ENCODE measurements around the gene SLC16A8. TPM values are rescaled to one million over a fixed set of nuclear protein-coding genes. Genes with fewer than 3 reads are reported as not detected.

SLC16A8 gene
- total and polyA plus RNA-seq, 2 experiments from 2014 or later = 0.52 to 0.66 TPM

DNA sequence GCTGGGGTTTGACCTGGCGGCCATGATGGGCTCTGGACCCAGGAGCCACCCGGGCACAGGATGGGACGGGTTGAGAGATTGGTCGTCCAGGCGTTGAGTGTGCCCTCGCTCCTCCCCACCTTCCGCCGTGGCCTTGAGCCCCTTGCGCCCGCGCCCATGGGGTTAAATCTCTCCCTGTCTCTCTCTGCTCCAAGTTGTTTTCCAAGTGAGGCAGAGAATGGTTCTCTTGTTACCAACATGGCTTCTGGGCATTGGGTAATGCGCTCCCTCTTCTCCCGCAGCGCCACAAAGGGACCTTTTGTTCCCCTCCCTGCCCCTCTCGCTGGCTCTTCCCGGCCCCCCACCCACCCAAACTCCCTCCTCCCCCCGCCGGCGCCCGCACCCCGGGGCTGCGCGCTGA, 45.6 kb downstream of the SLC16A8 start:
- Histone ChIP-seq H3K4me3 (no peak overlapping the region), H3K27me3 (ENCODE audit: insufficient read depth) (no peaks in the 10 kb centered on the region), H4K20me1 (replicated peaks; ENCODE audit: insufficient read depth) (no peaks in the 10 kb centered on the region), H3K27ac (ENCODE audit: low read depth) (no peak overlapping the region), H3K79me2 (replicated peaks; ENCODE audit: insufficient read depth) (no peaks in the 10 kb centered on the region), H3K4me1 (ENCODE audit: insufficient read depth) (peaks cover 15% of the 10 kb centered on the region; the same call in 1 of the 2 replicates), H2AFZ (no peak overlapping the region), H3K36me3 (ENCODE audit: insufficient read depth) (no peaks in the 10 kb centered on the region), H3F3A (replicated peaks; ENCODE audit: low read depth) (0 out of 2 replicates have a peak, but pooled peaks cover 3% of the 10 kb centered on the region), H3K4me2 (no peak overlapping the region), H3K9me2 (ENCODE audit: insufficient read depth) (no peaks in the 10 kb centered on the region)
- Mint-ChIP-seq H3K27ac (no peak overlapping the region), H3K9me3 (no peaks in the 10 kb centered on the region; the same call in 2 of the 3 replicates), H3K36me3 (ENCODE audit: low read depth) (no peaks in the 10 kb centered on the region; the same call in 2 of the 3 replicates), H3K4me3 (no peak overlapping the region), H3K4me1 (peaks cover 19% of the 10 kb centered on the region), H3K27me3 (ENCODE audit: insufficient read depth, low read depth, poor library complexity) (peaks cover 20% of the 10 kb centered on the region)
- no peak for TF ChIP-seq EZH2phosphoT487 (IDR thresholded peaks at IDR 0.05; ENCODE audit: unreplicated experiment)
- TF ChIP-seq, protein P1, sequence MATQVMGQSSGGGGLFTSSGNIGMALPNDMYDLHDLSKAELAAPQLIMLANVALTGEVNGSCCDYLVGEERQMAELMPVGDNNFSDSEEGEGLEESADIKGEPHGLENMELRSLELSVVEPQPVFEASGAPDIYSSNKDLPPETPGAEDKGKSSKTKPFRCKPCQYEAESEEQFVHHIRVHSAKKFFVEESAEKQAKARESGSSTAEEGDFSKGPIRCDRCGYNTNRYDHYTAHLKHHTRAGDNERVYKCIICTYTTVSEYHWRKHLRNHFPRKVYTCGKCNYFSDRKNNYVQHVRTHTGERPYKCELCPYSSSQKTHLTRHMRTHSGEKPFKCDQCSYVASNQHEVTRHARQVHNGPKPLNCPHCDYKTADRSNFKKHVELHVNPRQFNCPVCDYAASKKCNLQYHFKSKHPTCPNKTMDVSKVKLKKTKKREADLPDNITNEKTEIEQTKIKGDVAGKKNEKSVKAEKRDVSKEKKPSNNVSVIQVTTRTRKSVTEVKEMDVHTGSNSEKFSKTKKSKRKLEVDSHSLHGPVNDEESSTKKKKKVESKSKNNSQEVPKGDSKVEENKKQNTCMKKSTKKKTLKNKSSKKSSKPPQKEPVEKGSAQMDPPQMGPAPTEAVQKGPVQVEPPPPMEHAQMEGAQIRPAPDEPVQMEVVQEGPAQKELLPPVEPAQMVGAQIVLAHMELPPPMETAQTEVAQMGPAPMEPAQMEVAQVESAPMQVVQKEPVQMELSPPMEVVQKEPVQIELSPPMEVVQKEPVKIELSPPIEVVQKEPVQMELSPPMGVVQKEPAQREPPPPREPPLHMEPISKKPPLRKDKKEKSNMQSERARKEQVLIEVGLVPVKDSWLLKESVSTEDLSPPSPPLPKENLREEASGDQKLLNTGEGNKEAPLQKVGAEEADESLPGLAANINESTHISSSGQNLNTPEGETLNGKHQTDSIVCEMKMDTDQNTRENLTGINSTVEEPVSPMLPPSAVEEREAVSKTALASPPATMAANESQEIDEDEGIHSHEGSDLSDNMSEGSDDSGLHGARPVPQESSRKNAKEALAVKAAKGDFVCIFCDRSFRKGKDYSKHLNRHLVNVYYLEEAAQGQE (IDR thresholded peaks at IDR 0.05; ENCODE audit: unreplicated experiment) = no peak
- no peak for TF ChIP-seq STAT1 (IDR thresholded peaks at IDR 0.05; ENCODE audit: unreplicated experiment)
- TF ChIP-seq ZNF114 (CRISPR knock-in tag; IDR thresholded peaks at IDR 0.05) = no peak
- TF ChIP-seq ZNF331 (CRISPR knock-in tag; IDR thresholded peaks at IDR 0.05; ENCODE audit: low read depth) = no peak
- no peak for TF ChIP-seq JUNB (IDR thresholded peaks at IDR 0.05; ENCODE audit: unreplicated experiment)
- TF ChIP-seq, protein P2, sequence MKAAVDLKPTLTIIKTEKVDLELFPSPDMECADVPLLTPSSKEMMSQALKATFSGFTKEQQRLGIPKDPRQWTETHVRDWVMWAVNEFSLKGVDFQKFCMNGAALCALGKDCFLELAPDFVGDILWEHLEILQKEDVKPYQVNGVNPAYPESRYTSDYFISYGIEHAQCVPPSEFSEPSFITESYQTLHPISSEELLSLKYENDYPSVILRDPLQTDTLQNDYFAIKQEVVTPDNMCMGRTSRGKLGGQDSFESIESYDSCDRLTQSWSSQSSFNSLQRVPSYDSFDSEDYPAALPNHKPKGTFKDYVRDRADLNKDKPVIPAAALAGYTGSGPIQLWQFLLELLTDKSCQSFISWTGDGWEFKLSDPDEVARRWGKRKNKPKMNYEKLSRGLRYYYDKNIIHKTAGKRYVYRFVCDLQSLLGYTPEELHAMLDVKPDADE (IDR thresholded peaks at IDR 0.05) = no peak
- TF ChIP-seq, protein P3, sequence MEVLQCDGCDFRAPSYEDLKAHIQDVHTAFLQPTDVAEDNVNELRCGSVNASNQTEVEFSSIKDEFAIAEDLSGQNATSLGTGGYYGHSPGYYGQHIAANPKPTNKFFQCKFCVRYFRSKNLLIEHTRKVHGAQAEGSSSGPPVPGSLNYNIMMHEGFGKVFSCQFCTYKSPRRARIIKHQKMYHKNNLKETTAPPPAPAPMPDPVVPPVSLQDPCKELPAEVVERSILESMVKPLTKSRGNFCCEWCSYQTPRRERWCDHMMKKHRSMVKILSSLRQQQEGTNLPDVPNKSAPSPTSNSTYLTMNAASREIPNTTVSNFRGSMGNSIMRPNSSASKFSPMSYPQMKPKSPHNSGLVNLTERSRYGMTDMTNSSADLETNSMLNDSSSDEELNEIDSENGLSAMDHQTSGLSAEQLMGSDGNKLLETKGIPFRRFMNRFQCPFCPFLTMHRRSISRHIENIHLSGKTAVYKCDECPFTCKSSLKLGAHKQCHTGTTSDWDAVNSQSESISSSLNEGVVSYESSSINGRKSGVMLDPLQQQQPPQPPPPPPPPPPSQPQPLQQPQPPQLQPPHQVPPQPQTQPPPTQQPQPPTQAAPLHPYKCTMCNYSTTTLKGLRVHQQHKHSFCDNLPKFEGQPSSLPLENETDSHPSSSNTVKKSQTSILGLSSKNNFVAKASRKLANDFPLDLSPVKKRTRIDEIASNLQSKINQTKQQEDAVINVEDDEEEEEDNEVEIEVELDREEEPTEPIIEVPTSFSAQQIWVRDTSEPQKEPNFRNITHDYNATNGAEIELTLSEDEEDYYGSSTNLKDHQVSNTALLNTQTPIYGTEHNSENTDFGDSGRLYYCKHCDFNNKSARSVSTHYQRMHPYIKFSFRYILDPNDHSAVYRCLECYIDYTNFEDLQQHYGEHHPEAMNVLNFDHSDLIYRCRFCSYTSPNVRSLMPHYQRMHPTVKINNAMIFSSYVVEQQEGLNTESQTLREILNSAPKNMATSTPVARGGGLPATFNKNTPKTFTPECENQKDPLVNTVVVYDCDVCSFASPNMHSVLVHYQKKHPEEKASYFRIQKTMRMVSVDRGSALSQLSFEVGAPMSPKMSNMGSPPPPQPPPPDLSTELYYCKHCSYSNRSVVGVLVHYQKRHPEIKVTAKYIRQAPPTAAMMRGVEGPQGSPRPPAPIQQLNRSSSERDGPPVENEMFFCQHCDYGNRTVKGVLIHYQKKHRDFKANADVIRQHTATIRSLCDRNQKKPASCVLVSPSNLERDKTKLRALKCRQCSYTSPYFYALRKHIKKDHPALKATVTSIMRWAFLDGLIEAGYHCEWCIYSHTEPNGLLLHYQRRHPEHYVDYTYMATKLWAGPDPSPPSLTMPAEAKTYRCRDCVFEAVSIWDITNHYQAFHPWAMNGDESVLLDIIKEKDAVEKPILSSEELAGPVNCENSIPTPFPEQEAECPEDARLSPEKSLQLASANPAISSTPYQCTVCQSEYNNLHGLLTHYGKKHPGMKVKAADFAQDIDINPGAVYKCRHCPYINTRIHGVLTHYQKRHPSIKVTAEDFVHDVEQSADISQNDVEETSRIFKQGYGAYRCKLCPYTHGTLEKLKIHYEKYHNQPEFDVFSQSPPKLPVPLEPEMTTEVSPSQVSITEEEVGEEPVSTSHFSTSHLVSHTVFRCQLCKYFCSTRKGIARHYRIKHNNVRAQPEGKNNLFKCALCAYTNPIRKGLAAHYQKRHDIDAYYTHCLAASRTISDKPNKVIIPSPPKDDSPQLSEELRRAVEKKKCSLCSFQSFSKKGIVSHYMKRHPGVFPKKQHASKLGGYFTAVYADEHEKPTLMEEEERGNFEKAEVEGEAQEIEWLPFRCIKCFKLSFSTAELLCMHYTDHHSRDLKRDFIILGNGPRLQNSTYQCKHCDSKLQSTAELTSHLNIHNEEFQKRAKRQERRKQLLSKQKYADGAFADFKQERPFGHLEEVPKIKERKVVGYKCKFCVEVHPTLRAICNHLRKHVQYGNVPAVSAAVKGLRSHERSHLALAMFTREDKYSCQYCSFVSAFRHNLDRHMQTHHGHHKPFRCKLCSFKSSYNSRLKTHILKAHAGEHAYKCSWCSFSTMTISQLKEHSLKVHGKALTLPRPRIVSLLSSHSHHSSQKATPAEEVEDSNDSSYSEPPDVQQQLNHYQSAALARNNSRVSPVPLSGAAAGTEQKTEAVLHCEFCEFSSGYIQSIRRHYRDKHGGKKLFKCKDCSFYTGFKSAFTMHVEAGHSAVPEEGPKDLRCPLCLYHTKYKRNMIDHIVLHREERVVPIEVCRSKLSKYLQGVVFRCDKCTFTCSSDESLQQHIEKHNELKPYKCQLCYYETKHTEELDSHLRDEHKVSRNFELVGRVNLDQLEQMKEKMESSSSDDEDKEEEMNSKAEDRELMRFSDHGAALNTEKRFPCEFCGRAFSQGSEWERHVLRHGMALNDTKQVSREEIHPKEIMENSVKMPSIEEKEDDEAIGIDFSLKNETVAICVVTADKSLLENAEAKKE (CRISPR knock-in tag; IDR thresholded peaks at IDR 0.05) = no peak
- TF ChIP-seq, protein P4, sequence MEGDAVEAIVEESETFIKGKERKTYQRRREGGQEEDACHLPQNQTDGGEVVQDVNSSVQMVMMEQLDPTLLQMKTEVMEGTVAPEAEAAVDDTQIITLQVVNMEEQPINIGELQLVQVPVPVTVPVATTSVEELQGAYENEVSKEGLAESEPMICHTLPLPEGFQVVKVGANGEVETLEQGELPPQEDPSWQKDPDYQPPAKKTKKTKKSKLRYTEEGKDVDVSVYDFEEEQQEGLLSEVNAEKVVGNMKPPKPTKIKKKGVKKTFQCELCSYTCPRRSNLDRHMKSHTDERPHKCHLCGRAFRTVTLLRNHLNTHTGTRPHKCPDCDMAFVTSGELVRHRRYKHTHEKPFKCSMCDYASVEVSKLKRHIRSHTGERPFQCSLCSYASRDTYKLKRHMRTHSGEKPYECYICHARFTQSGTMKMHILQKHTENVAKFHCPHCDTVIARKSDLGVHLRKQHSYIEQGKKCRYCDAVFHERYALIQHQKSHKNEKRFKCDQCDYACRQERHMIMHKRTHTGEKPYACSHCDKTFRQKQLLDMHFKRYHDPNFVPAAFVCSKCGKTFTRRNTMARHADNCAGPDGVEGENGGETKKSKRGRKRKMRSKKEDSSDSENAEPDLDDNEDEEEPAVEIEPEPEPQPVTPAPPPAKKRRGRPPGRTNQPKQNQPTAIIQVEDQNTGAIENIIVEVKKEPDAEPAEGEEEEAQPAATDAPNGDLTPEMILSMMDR (conservative IDR thresholded peaks at IDR 0.05; ENCODE audit: low read depth in 2 of 2) = no peak
- TF ChIP-seq NANOG (IDR thresholded peaks at IDR 0.05; ENCODE audit: borderline replicate concordance) = no peak
- no peak for TF ChIP-seq POLR2AphosphoS5 (IDR thresholded peaks at IDR 0.05; ENCODE audit: low read depth)
- TF ChIP-seq CREB1 (CRISPR knock-in tag; IDR thresholded peaks at IDR 0.05; ENCODE audit: low read depth) = no peak
- TF ChIP-seq EZH2 (IDR thresholded peaks at IDR 0.05; ENCODE audit: low read depth, unreplicated experiment) = no peak
- no peak for ATAC-seq
- no peak for DNase-seq (ENCODE audit: low spot score)
